Tibial nerve (tissue), 4 donors: ENCODE results near the gene PLCB4. TPM values are rescaled to one million over a fixed set of nuclear protein-coding genes. Genes with fewer than 3 reads are reported as not detected.
A peak's percentile ranks its signal among the peaks of the same experiment; 100 is the strongest.

Experiments
- DNase-seq, 2 donors: peaks; one replicate each; pipeline ENCODE4 v3.0.0-alpha.2; 2019; ENCODE audit warnings: low spot score in 2 of 2
- H3K27ac ChIP-seq, 4 donors: fragments of 200-600 bp; sonication (generic) in 3 of 4; one replicate each; pipeline ENCODE4 v1.5.1; 2017 to 2019; ENCODE audit warnings: mild to moderate bottlenecking in 1 of 4
- H3K27me3 ChIP-seq, 2 donors: fragments of 200-600 bp; sonication (generic) in 1 of 2; one replicate each; pipeline versions ENCODE4 v1.5.1 to v1.6.0; 2017 to 2019
- H3K36me3 ChIP-seq, 3 donors: fragments of 200-600 bp; sonication (generic); one replicate each; pipeline ENCODE4 v1.5.1; 2018 to 2019
- H3K4me1 ChIP-seq, 4 donors: fragments of 200-600 bp; sonication (generic) in 3 of 4; one replicate each; pipeline ENCODE4 v1.5.1; 2017 to 2019
- H3K4me3 ChIP-seq, 4 donors: fragments of 200-600 bp; sonication (generic) in 3 of 4; one replicate each; pipeline ENCODE4 v1.5.1; 2017 to 2019; ENCODE audit warnings: mild to moderate bottlenecking in 1 of 4, moderate library complexity in 1 of 4
- H3K9me3 ChIP-seq, 4 donors: fragments of 200-600 bp; sonication (generic) in 3 of 4; one replicate each; pipeline ENCODE4 v1.5.1; 2017 to 2019
- EP300 ChIP-seq, 2 donors: sonication (generic); formaldehyde crosslinking; IDR thresholded peaks; one replicate each; pipeline ENCODE4 v1.6.1; 2017; ENCODE audit warnings: antibody characterized with exemption in 2 of 2, mild to moderate bottlenecking in 1 of 2
- POLR2A ChIP-seq, 2 donors: fragments of 450-650 bp; IDR thresholded peaks; one replicate each; pipeline ENCODE4 v1.6.1; 2017; ENCODE audit warnings: antibody characterized with exemption in 2 of 2, mild to moderate bottlenecking in 2 of 2, moderate library complexity in 2 of 2
- WGBS, 2 donors: methylation state at CpG; one replicate each; pipeline ENCODE4 v1.1.5; 2018; 5-methylcytosine and 5-hydroxymethylcytosine counted together
- total RNA-seq, 4 donors: library from RNA; depleted of rRNA; stranded (reverse); fragments of >200 nt; gene quantifications; one replicate each; pipeline ENCODE4 v1.1.0, GENCODE V29; 2016
- TF ChIP-seq, protein P1 (sequence below), 5 experiments: fragments of 200-600 bp in 3 of 5; fragments of 450-650 bp in 2 of 5; sonication (generic) in 3 of 5; IDR thresholded peaks; one replicate each; pipeline ENCODE4 v1.5.1; 2016 to 2019; ENCODE audit warnings: antibody characterized with exemption in 5 of 5, mild to moderate bottlenecking in 3 of 5, moderate library complexity in 2 of 5

PLCB4 gene
- total RNA-seq, 4 donors from 2014 or later, result 35.7 to 52.9 (median 40.1) TPM

DNA sequence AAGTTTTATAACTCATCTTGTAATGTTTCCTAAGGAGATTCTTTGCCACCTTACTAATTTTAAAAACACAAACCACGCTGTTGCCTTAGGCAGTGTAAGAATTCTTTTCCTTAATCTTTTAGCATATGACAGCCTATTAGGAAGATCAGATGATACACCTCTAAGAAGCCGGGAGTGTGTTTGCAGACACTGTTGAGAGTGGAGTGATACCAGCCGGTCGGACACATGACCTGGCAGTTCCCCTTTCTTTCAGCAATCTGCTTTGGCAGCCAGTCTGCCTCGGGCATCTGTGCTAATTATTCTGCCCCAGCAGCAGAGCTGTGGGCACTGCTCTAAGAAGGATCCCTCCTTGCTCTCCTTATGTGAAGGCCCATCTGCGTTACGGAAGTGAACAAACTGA lies 50.9 kb downstream of the PLCB4 start:
- H3K27me3 ChIP-seq, result no peaks in the 10 kb centered on the region
- no peaks in the 10 kb centered on the region for H3K4me1 ChIP-seq
- WGBS, 2 donors, result 51 to 60% methylated on average over 7 of the region's 7 CpGs
- no peak overlapping the region for H3K27ac ChIP-seq
- TF ChIP-seq, protein P1, sequence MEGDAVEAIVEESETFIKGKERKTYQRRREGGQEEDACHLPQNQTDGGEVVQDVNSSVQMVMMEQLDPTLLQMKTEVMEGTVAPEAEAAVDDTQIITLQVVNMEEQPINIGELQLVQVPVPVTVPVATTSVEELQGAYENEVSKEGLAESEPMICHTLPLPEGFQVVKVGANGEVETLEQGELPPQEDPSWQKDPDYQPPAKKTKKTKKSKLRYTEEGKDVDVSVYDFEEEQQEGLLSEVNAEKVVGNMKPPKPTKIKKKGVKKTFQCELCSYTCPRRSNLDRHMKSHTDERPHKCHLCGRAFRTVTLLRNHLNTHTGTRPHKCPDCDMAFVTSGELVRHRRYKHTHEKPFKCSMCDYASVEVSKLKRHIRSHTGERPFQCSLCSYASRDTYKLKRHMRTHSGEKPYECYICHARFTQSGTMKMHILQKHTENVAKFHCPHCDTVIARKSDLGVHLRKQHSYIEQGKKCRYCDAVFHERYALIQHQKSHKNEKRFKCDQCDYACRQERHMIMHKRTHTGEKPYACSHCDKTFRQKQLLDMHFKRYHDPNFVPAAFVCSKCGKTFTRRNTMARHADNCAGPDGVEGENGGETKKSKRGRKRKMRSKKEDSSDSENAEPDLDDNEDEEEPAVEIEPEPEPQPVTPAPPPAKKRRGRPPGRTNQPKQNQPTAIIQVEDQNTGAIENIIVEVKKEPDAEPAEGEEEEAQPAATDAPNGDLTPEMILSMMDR (IDR thresholded peaks at IDR 0.05), result no peak
- TF ChIP-seq EP300 (IDR thresholded peaks at IDR 0.05) (no peak), POLR2A (IDR thresholded peaks at IDR 0.05) (no peak)
- no peaks in the 10 kb centered on the region for H3K36me3 ChIP-seq
- no peaks in the 10 kb centered on the region for H3K9me3 ChIP-seq
- DNase-seq, result no peak
- no peak overlapping the region for H3K4me3 ChIP-seq

DNA sequence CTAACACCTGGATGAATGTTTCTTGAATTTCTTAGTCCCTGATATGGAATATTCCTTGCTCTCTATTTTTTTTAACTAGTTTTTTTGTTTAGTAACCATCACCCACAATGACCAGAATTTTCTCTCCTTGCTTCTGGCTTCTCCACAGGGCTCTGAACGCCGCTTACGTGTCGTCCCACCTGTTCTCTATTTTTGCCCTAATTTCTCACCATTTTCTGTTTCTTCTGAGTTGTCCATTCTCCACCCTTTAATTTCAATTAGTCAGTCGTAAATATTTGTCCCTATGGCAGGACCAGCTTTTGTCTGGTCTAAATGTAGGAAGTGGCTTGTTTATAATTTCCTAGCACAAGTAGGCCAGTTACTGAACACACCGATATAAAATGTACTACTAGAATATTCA lies 52.3 kb downstream of the PLCB4 start:
- H3K36me3 ChIP-seq, result no peaks in the 10 kb centered on the region
- no peak for DNase-seq
- WGBS, 2 donors, result 72 to 73% methylated on average over 6 of the region's 6 CpGs
- H3K27ac ChIP-seq, result no peak overlapping the region
- no peak overlapping the region for H3K4me3 ChIP-seq
- peaks cover 0 to 8% (median 0%) of the 10 kb centered on the region in 4 donors for H3K4me1 ChIP-seq
- H3K9me3 ChIP-seq, result no peaks in the 10 kb centered on the region
- no peak for TF ChIP-seq POLR2A (IDR thresholded peaks at IDR 0.05)
- no peak for TF ChIP-seq EP300 (IDR thresholded peaks at IDR 0.05)
- TF ChIP-seq, protein P1 (IDR thresholded peaks at IDR 0.05), result no peak
- no peaks in the 10 kb centered on the region for H3K27me3 ChIP-seq

DNA sequence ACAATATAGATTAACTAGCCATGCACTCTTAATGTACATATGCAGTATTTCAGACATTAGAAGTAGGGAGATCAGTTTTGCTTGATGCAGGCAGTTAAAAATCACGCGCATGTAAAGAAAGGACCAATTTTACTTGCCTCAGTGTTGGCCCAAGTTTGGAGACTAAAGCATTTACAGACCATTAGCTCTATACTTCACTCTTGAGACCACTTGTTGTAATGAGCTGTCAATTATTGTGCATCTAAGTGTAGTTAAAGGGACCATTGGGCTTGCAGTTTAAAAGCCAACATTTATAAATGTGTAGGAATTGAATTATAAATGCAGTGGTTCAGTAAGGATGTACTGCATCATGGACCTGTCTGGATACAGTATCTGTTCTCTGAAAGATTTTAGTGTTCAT lies 53.7 kb downstream of the PLCB4 start:
- Histone ChIP-seq H3K27me3 (no peaks in the 10 kb centered on the region), H3K27ac (no peak overlapping the region), H3K36me3 (no peaks in the 10 kb centered on the region), H3K9me3 (no peaks in the 10 kb centered on the region), H3K4me3 (no peak overlapping the region), H3K4me1 (peaks cover 0 to 20% (median 0%) of the 10 kb centered on the region in 4 donors)
- TF ChIP-seq, protein P1 (IDR thresholded peaks at IDR 0.05), result no peak
- no peak for DNase-seq
- WGBS, 2 donors, result 84 to 94% methylated on average over 2 of the region's 2 CpGs

DNA sequence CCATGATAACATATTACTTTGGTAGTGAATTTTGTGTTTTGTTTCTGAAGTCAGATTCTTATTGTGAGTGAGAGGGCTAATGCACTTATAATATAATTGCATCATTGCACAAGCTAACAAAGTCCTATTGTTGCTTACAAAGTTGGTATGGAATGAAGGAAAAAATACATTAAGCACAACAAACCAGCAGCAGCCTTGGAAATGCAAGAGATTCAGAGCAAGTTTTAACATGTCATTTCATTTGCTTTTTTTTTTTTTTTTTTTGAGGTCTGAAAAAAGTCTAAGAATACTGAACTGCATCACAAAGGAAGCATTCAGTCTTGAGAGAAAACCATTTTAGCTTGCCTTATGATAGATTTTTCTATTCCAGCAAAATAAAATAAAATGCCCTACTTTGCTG lies 57.6 kb downstream of the PLCB4 start:
- no peak overlapping the region for H3K4me3 ChIP-seq
- TF ChIP-seq, protein P1 (IDR thresholded peaks at IDR 0.05), result no peak
- TF ChIP-seq EP300 (IDR thresholded peaks at IDR 0.05), result no peak
- TF ChIP-seq POLR2A (IDR thresholded peaks at IDR 0.05), result no peak
- H3K27ac ChIP-seq, result peak overlapping the region in 1 of 4 donors; percentile 73
- H3K27me3 ChIP-seq, result no peaks in the 10 kb centered on the region
- H3K9me3 ChIP-seq, result peaks cover 0 to 8% (median 0%) of the 10 kb centered on the region in 4 donors
- H3K4me1 ChIP-seq, result peaks cover 0 to 37% (median 0%) of the 10 kb centered on the region in 4 donors
- H3K36me3 ChIP-seq, result no peaks in the 10 kb centered on the region
- DNase-seq, result no peak

DNA sequence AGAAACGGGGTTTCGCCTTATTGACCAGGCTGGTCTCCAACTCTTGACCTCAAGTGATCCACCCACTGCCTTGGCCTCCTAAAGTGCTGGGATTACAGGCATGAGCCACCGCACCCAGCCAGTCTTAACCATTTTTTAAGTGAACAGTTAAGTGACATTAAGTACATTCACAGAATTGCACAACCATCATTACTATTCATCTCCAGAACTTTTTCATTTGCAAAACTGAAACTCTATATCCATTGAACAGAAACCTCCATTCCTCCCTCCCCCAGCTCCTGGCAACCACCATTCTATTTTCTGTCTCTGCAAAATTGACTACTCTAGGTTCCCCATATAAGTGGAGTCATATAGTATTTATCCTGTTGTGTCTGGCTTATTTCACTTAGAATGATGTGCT lies 59.7 kb downstream of the PLCB4 start:
- DNase-seq, result no peak
- Histone ChIP-seq H3K36me3 (peaks cover 0 to 13% (median 0%) of the 10 kb centered on the region in 3 donors), H3K27ac (no peak overlapping the region)

More for the DNA sequence above, 59.7 kb downstream of the PLCB4 start:
- H3K27me3 ChIP-seq, result no peaks in the 10 kb centered on the region
- peaks cover 0 to 22% (median 0%) of the 10 kb centered on the region in 4 donors for H3K9me3 ChIP-seq
- H3K4me1 ChIP-seq, result peaks cover 0 to 37% (median 0%) of the 10 kb centered on the region in 4 donors
- TF ChIP-seq EP300 (IDR thresholded peaks at IDR 0.05) (no peak), POLR2A (IDR thresholded peaks at IDR 0.05) (no peak)
- TF ChIP-seq, protein P1 (IDR thresholded peaks at IDR 0.05), result no peak
- WGBS, 2 donors, result 90 to 94% methylated on average over 3 of the region's 3 CpGs
- no peak overlapping the region for H3K4me3 ChIP-seq
